ENCODE measurements around the gene CBX7.

- TF ChIP-seq CTCF (IDR thresholded peaks at IDR 0.05): no peak
- no peak for TF ChIP-seq EZH2phosphoT487 (IDR thresholded peaks at IDR 0.05)
- no peak for TF ChIP-seq EZH2 (IDR thresholded peaks at IDR 0.05)
Measured at GRCh38 chr22:39139933-39140332, 12.5 kb downstream of the CBX7 start.

All from neural progenitor cell (in vitro differentiated cells).